Gastroesophageal sphincter (tissue), 3 donors: Measurements from ENCODE around the gene RBPJ.

ENCODE experiments used
- POLR2A ChIP-seq, 2 donors: fragments of 450-650 bp; IDR thresholded peaks; one replicate each; pipeline ENCODE4 v1.6.1; 2017; ENCODE audit warnings: antibody characterized with exemption in 2 of 2, mild to moderate bottlenecking in 2 of 2, moderate library complexity in 1 of 2
- POLR2AphosphoS5 ChIP-seq: sonication (generic); formaldehyde crosslinking; IDR thresholded peaks from one replicate; pipeline ENCODE4 v1.6.1; 2017; ENCODE audit warnings: antibody characterized with exemption
- TF ChIP-seq, protein P1 (sequence below), 4 experiments: fragments of 200-600 bp in 2 of 4; fragments of 450-650 bp in 2 of 4; sonication (generic) in 1 of 4; IDR thresholded peaks; one replicate each; pipeline ENCODE4 v1.5.1; 2017 to 2019; ENCODE audit warnings: antibody characterized with exemption in 4 of 4, mild to moderate bottlenecking in 2 of 4, moderate library complexity in 2 of 4

DNA sequence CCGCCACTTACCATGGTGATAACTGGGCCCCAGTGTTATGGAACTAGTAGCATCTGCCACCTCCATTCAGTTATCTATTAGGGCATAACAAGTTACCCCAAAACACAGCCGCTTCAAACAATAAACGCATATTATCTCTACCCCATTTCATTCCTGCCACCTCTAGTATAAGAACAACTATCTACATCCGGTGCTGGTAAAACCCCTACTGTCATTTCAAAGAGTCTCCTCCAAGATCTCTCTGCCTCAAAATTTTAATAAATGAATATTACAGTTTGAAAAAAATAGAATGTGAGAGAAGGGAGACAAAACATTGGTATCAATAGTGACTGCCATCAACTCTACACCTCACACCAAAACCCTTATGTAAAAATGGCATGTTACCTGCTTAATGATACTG is 35.5 kb upstream of the RBPJ start:
- TF ChIP-seq, protein P1, sequence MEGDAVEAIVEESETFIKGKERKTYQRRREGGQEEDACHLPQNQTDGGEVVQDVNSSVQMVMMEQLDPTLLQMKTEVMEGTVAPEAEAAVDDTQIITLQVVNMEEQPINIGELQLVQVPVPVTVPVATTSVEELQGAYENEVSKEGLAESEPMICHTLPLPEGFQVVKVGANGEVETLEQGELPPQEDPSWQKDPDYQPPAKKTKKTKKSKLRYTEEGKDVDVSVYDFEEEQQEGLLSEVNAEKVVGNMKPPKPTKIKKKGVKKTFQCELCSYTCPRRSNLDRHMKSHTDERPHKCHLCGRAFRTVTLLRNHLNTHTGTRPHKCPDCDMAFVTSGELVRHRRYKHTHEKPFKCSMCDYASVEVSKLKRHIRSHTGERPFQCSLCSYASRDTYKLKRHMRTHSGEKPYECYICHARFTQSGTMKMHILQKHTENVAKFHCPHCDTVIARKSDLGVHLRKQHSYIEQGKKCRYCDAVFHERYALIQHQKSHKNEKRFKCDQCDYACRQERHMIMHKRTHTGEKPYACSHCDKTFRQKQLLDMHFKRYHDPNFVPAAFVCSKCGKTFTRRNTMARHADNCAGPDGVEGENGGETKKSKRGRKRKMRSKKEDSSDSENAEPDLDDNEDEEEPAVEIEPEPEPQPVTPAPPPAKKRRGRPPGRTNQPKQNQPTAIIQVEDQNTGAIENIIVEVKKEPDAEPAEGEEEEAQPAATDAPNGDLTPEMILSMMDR (IDR thresholded peaks at IDR 0.05): no peak
- TF ChIP-seq POLR2A (IDR thresholded peaks at IDR 0.05): no peak
- no peak for TF ChIP-seq POLR2AphosphoS5
